ENCODE measurements around the gene GPR146. TPM values are rescaled to one million over a fixed set of nuclear protein-coding genes. Genes with fewer than 3 reads are reported as not detected.

Gene GPR146
- total and polyA plus RNA-seq, 9 of the 15 experiments (the other 6 are each of a cell fraction or from before 2014, with no cell fraction given): 0.22 to 3.6 (median 0.64) TPM; not detected in 2

- Histone ChIP-seq H3K9ac (ENCODE audit: insufficient read depth in 1 of 2, low read depth in 2 of 2, low read length in 2 of 2) (peak overlapping the region in 1 of 2 experiments; percentile 80; a peak in 1 of 4 replicates), H3K4me2 (ENCODE audit: insufficient read depth, low read length) (no peak overlapping the region)
- CTCF ChIA-PET (ENCODE audit: low intra/inter-chr PET ratio): no interaction called here
These were observed 13.8 kb upstream of the GPR146 start for GRCh38 chr7:1030444-1031070.

More at GRCh38 chr7:1030444-1031070, 13.8 kb upstream of the GPR146 start:
- Histone ChIP-seq H2AFZ (ENCODE audit: low read depth, low read length) (no peak overlapping the region), H4K20me1 (replicated peaks; ENCODE audit: control insufficient read depth, insufficient read depth, low read length) (peaks cover 8% of the 10 kb centered on the region; the same call in 1 of the 2 replicates), H3K9me3 (replicated peaks; ENCODE audit: control insufficient read depth, insufficient read depth, low read depth, low read length) (no peaks in the 10 kb centered on the region), H3K27ac (ENCODE audit: extremely low read depth, low read depth, low read length) (no peak overlapping the region), H3K9me1 (ENCODE audit: control insufficient read depth, insufficient read depth, low read length) (no peaks in the 10 kb centered on the region), H3K79me2 (ENCODE audit: control insufficient read depth, insufficient read depth, low read length) (peaks cover 38% of the 10 kb centered on the region), H3K4me1 (replicated peaks in 1 of 2; ENCODE audit: control insufficient read depth in 2 of 2, insufficient read depth in 2 of 2, low read length in 2 of 2) (peaks cover 13 to 64% of the 10 kb centered on the region in 2 experiments), H3K4me3 (no peak overlapping the region), H3K36me3 (ENCODE audit: control insufficient read depth, insufficient read depth, low read length) (peaks cover 14% of the 10 kb centered on the region; the same call in 2 of the 3 replicates), H3K27me3 (ENCODE audit: control insufficient read depth in 2 of 2, insufficient read depth in 2 of 2, low read length in 2 of 2) (no peaks in the 10 kb centered on the region)
- 83% methylated on average over 8 of the region's 12 CpGs for WGBS (ENCODE audit: insufficient coverage, low coverage, missing lambda C conversion rate)
- TF ChIP-seq, protein P1, sequence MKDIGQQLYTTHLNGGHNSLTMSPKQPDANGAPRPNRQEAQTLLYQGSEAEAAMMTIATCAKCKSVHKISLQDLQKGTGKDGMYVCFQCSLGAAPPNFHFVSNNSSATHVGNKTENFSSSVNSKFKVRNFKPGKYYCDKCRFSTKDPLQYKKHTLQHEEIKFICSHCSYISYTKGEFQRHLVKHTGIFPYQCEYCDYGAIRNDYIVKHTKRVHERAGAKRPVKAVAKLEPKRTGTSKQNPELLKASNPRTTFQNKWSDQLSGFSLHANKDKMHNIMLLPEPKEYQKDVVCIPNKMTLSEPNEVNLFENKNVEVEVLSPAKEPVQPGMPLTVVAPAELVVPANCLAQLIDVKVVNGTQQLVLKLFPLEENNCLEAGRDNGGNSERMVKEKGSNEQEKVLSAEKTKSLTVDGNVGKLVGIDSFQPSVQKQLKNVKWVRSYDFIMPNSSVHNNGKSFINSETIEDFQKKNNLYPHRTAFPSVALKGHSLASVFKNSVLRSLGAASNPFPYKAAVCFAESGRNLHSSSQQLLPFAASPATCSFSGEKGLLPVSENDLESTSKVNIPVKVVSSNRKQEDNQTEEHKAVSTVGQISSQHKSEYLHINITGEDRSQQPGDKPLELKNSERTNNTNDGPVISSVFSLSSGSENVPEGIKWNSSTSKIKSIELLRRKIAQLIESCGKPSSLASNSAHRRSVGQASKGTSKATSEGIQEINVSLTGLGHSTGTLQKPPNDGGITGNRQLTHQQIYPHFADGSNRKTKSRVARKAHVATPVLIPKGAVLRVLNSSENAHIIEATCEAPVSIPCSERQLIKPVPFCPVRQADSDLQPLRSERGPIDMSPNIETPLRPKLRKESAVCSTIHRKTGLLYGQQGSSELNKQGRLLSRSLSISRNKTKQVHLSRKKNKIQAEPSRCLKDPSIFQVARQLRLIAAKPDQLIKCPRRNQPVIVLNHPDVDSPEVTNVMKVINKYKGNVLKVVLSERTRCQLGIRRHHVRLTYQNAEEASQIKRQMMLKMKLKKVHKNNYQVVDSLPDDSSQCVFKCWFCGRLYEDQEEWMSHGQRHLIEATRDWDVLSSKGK (CRISPR knock-in tag; IDR thresholded peaks at IDR 0.05): no peak
- TF ChIP-seq RBFOX2 (IDR thresholded peaks at IDR 0.05; ENCODE audit: low read depth, low read length): 0 out of 2 replicates have a peak, but pooled peaks have one; percentile 2
- no peak for TF ChIP-seq ZNF282 (CRISPR knock-in tag; IDR thresholded peaks at IDR 0.05)
- no peak for TF ChIP-seq EP300 (IDR thresholded peaks at IDR 0.05; ENCODE audit: low read length)
- in situ Hi-C loops (cut with MboI): no loop called here
- intact Hi-C loops (cut with micrococcal nuclease): no loop called here
- BruUV-seq (replicated peaks): no TSS peak
- FAIRE-seq (no peak), ATAC-seq (no peak), DNase-seq (ENCODE audit: extremely low read depth in 1 of 4, low spot score in 3 of 4) (no peak)
- POLR2A ChIA-PET: interaction anchor here (0.6 to 0.8 kb wide), 2 partner anchors 10 to 64 kb away, joined by 3 read pairs; no protein-coding TSS in a partner anchor
